Measurements from ENCODE around the gene KRTAP22-2.

Gene KRTAP22-2

GRCh38 chr21:30634906-30635305, 44.7 kb upstream of the KRTAP22-2 start, which contains the start of gene KRTAP20-2:
TSS of gene KRTAP20-2 (plus strand) at chr21:30635206. CDS start at chr21:30635264, 58 bp downstream.
- ChIA-PET CTCF (no interaction called here), POLR2A (no interaction called here)
- Histone ChIP-seq H3K27ac (ENCODE audit: extremely low read depth, low read depth, low read length) (no peak within 1 kb of the TSS), H3K36me3 (ENCODE audit: control insufficient read depth in 2 of 2, insufficient read depth in 1 of 2, low read length in 2 of 2) (no peaks in the 10 kb centered on the region), H3K9me3 (ENCODE audit: control insufficient read depth, insufficient read depth, low read depth, low read length) (no peaks in the 10 kb centered on the region), H3K4me3 (ENCODE audit: low read depth, low read length) (no peak within 1 kb of the TSS), H3K4me1 (ENCODE audit: control insufficient read depth, insufficient read depth, low read length) (no peaks in the 10 kb centered on the region)
- TF ChIP-seq HOXC10 (CRISPR knock-in tag; IDR thresholded peaks at IDR 0.05): no peak
- TF ChIP-seq TSHZ1 (tag by site-specific recombination; IDR thresholded peaks at IDR 0.05; ENCODE audit: borderline replicate concordance): no peak
- TF ChIP-seq HOXD13 (CRISPR knock-in tag; IDR thresholded peaks at IDR 0.05; ENCODE audit: borderline replicate concordance): no peak
- TF ChIP-seq ZNF175 (tag by site-specific recombination; IDR thresholded peaks at IDR 0.05): no peak
- TF ChIP-seq ZNF639 (tag by site-specific recombination; IDR thresholded peaks at IDR 0.05): no peak
- TF ChIP-seq MZF1 (tag by site-specific recombination; IDR thresholded peaks at IDR 0.05; ENCODE audit: borderline replicate concordance): no peak
- no peak for TF ChIP-seq ZBTB8A (tag by site-specific recombination; IDR thresholded peaks at IDR 0.05)
- no peak for TF ChIP-seq GLIS2 (tag by site-specific recombination; IDR thresholded peaks at IDR 0.05)
- no peak for TF ChIP-seq HIC1 (tag by site-specific recombination; IDR thresholded peaks at IDR 0.05)
- TF ChIP-seq ZFP41 (tag by site-specific recombination; IDR thresholded peaks at IDR 0.05; ENCODE audit: borderline replicate concordance): no peak
- TF ChIP-seq KLF7 (tag by site-specific recombination; IDR thresholded peaks at IDR 0.05; ENCODE audit: borderline replicate concordance): no peak
- TF ChIP-seq ZNF48 (tag by site-specific recombination; IDR thresholded peaks at IDR 0.05): no peak
- TF ChIP-seq ZNF785 (tag by site-specific recombination; IDR thresholded peaks at IDR 0.05): no peak
- TF ChIP-seq ZNF426 (tag by site-specific recombination; IDR thresholded peaks at IDR 0.05): no peak

GRCh38 chr21:30629200-30629599, 39.0 kb upstream of the KRTAP22-2 start:
- POLR2A ChIA-PET: no interaction called here
- TF ChIP-seq YY2 (tag by site-specific recombination; IDR thresholded peaks at IDR 0.05) (no peak), ZSCAN18 (tag by site-specific recombination; IDR thresholded peaks at IDR 0.05) (no peak), GFI1B (tag by site-specific recombination; IDR thresholded peaks at IDR 0.05) (no peak), ZNF785 (tag by site-specific recombination; IDR thresholded peaks at IDR 0.05) (no peak), ZNF146 (tag by site-specific recombination; IDR thresholded peaks at IDR 0.05) (no peak), SCRT1 (tag by site-specific recombination; IDR thresholded peaks at IDR 0.05; ENCODE audit: borderline replicate concordance) (no peak), ZNF133 (tag by site-specific recombination; IDR thresholded peaks at IDR 0.05) (no peak), ZNF654 (tag by site-specific recombination; IDR thresholded peaks at IDR 0.05; ENCODE audit: low read depth) (no peak), ZNF132 (tag by site-specific recombination; IDR thresholded peaks at IDR 0.05; ENCODE audit: borderline replicate concordance) (no peak), FEZF1 (tag by site-specific recombination; IDR thresholded peaks at IDR 0.05) (no peak), SETDB1 (IDR thresholded peaks at IDR 0.05; ENCODE audit: insufficient read length, low read length) (no peak), ZNF624 (tag by site-specific recombination; IDR thresholded peaks at IDR 0.05) (no peak), ZNF529 (tag by site-specific recombination; IDR thresholded peaks at IDR 0.05; ENCODE audit: insufficient replicate concordance) (no peak), ZNF701 (tag by site-specific recombination; IDR thresholded peaks at IDR 0.05) (no peak), ZNF112 (tag by site-specific recombination; IDR thresholded peaks at IDR 0.05) (no peak)

More at GRCh38 chr21:30629200-30629599, 39.0 kb upstream of the KRTAP22-2 start:
- Histone ChIP-seq H3K27ac (ENCODE audit: extremely low read depth, low read depth, low read length) (no peak overlapping the region), H3K9me3 (ENCODE audit: control insufficient read depth, insufficient read depth, low read depth, low read length) (no peaks in the 10 kb centered on the region), H3K4me1 (ENCODE audit: control insufficient read depth, insufficient read depth, low read length) (no peaks in the 10 kb centered on the region), H3K36me3 (ENCODE audit: control insufficient read depth in 2 of 2, insufficient read depth in 1 of 2, low read length in 2 of 2) (no peaks in the 10 kb centered on the region), H3K4me3 (ENCODE audit: low read depth, low read length) (no peak overlapping the region)
- CTCF ChIA-PET: no interaction called here

Data from HEK293 (cell line).